Neural cell (in vitro differentiated cells): ENCODE results near the gene ETV6. TPM values are rescaled to one million over a fixed set of nuclear protein-coding genes. Genes with fewer than 3 reads are reported as not detected.

Source experiments
- H2AFZ ChIP-seq: fragments of 200-600, 300-800 bp; sonication (generic), shearing (Covaris generic); 2 replicates; pipeline ENCODE4 v1.6.0; 2014; ENCODE audit warnings: low read depth, mild to moderate bottlenecking, antibody characterized with exemption, low read length, moderate library complexity
- H3F3A ChIP-seq: fragments of 200-600 bp; shearing (Covaris generic); 2 replicates; pipeline ENCODE4 v1.6.1; 2016; ENCODE audit warnings: mild to moderate bottlenecking, moderate library complexity, mixed read lengths, antibody characterized with exemption, low read length; ENCODE audit not compliant: insufficient read depth, poor library complexity, severe bottlenecking
- H3K27ac ChIP-seq: fragments of 200-600, 300-800 bp; sonication (generic), shearing (Covaris generic); 2 replicates; pipeline ENCODE4 v1.5.1; 2014; ENCODE audit warnings: mild to moderate bottlenecking, low read length, moderate library complexity
- H3K27me3 ChIP-seq: fragments of 300-800, 200-600 bp; sonication (generic), shearing (Covaris generic); 2 replicates; pipeline ENCODE4 v1.6.0; 2014; ENCODE audit warnings: mild to moderate bottlenecking, low read depth, low read length, moderate library complexity; ENCODE audit not compliant: insufficient read depth
- H3K36me3 ChIP-seq: fragments of 300-800, 200-600 bp; sonication (generic), shearing (Covaris generic); 2 replicates; pipeline ENCODE4 v1.5.1; 2014; ENCODE audit warnings: mild to moderate bottlenecking, antibody characterized with exemption, low read length, moderate library complexity; ENCODE audit not compliant: insufficient read depth
- H3K4me2 ChIP-seq: fragments of 300-800, 200-600 bp; sonication (generic), shearing (Covaris generic); 2 replicates; pipeline ENCODE4 v1.6.0; 2014; ENCODE audit warnings: mild to moderate bottlenecking, low read length
- H3K4me3 ChIP-seq: fragments of 300-800, 200-600 bp; sonication (generic), shearing (Covaris generic); 2 replicates; pipeline ENCODE4 v1.5.1; 2014; ENCODE audit warnings: mild to moderate bottlenecking, low read length, moderate library complexity
- H3K79me2 ChIP-seq: fragments of 200-600 bp; shearing (Covaris generic); replicated peaks from 2 replicates; pipeline ENCODE4 v1.6.0; 2014; ENCODE audit warnings: mild to moderate bottlenecking, low read length, moderate library complexity; ENCODE audit not compliant: insufficient read depth
- H3K9ac ChIP-seq: fragments of 300-800, 200-600 bp; sonication (generic), shearing (Covaris generic); 2 replicates; pipeline ENCODE4 v1.6.1; 2016; ENCODE audit warnings: mild to moderate bottlenecking, low read length, mixed read lengths
- H3K9me2 ChIP-seq: fragments of 200-600 bp; shearing (Covaris generic); 2 replicates; pipeline ENCODE4 v1.6.1; 2016; ENCODE audit warnings: mild to moderate bottlenecking, low read length, mixed read lengths; ENCODE audit not compliant: insufficient read depth
- H3K9me3 ChIP-seq: fragments of 200-600, 300-800 bp; sonication (generic), shearing (Covaris generic); 2 replicates; pipeline ENCODE4 v1.6.1; 2016; ENCODE audit warnings: mild to moderate bottlenecking, mixed run types, low read length, moderate library complexity, mixed read lengths
- H4K20me1 ChIP-seq: fragments of 200-600 bp; shearing (Covaris generic); 2 replicates; pipeline ENCODE4 v1.6.1; 2016; ENCODE audit warnings: mild to moderate bottlenecking, mixed run types; ENCODE audit not compliant: insufficient read depth
- CTCF ChIP-seq: fragments of 450-650 bp; IDR thresholded peaks from 2 replicates; pipeline ENCODE4 v1.5.1; 2014; ENCODE audit warnings: antibody characterized with exemption, mild to moderate bottlenecking, moderate library complexity; ENCODE audit not compliant: poor library complexity, severe bottlenecking
- EP300 ChIP-seq: fragments of 450-650 bp; conservative IDR thresholded peaks from 2 replicates; pipeline ENCODE4 v1.6.1; 2014; ENCODE audit warnings: antibody characterized with exemption, mild to moderate bottlenecking, moderate library complexity; ENCODE audit not compliant: poor library complexity, severe bottlenecking
- EZH2 ChIP-seq: fragments of 200-600, 300-800 bp; shearing (Covaris generic), sonication (generic); IDR thresholded peaks from 2 replicates; pipeline ENCODE4 v1.6.1; 2014; ENCODE audit warnings: antibody characterized with exemption, low read length, borderline replicate concordance, mild to moderate bottlenecking; ENCODE audit not compliant: insufficient read depth, poor library complexity, severe bottlenecking
- MXI1 ChIP-seq: fragments of 450-650 bp; conservative IDR thresholded peaks from 2 replicates; pipeline ENCODE4 v1.6.1; 2014; ENCODE audit warnings: antibody characterized with exemption, mild to moderate bottlenecking; ENCODE audit not compliant: poor library complexity, severe bottlenecking
- POLR2AphosphoS5 ChIP-seq: IDR thresholded peaks from 2 replicates; pipeline ENCODE4 v1.6.1; 2012
- RAD21 ChIP-seq: fragments of 450-650 bp; conservative IDR thresholded peaks from 2 replicates; pipeline ENCODE4 v1.6.1; 2014; ENCODE audit warnings: antibody characterized with exemption, mild to moderate bottlenecking, moderate library complexity
- REST ChIP-seq: IDR thresholded peaks from 2 replicates; pipeline ENCODE4 v1.6.1; 2012; ENCODE audit warnings: borderline replicate concordance
- SMC3 ChIP-seq: fragments of 450-650 bp; conservative IDR thresholded peaks from 2 replicates; pipeline ENCODE4 v1.6.1; 2014; ENCODE audit warnings: antibody characterized with exemption, mild to moderate bottlenecking, moderate library complexity; ENCODE audit not compliant: poor library complexity
- TAF1 ChIP-seq: IDR thresholded peaks from 2 replicates; pipeline ENCODE4 v1.6.1; 2012; ENCODE audit warnings: low read depth
- polyA plus RNA-seq: library from polyadenylated mRNA; depleted of rRNA; stranded (reverse); fragments of >200 nt; gene quantifications from 2 replicates; pipeline ENCODE4 v1.2.3, GENCODE V29; 2014

ETV6 gene
- polyA plus RNA-seq, 1 donor from 2014 or later: 1.6 TPM

DNA sequence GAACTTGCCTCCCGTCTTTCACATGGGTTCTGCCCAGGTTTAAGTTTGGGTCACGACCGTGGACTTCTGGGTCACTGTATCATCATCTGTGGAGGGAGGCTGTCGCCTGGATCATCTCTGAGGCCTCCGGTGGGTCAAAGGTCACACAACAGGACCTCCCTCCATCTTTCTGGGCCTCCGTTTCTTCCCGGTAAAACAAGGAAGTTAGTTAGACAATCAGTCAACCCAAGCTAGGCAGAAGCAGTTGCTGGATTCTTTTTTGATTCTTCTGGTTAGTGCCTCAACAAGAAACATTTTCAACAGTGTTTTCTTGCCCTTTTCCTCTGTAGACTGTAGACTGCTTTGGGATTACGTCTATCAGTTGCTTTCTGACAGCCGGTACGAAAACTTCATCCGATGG is 234.6 kb downstream of the ETV6 start:
- no peak overlapping the region for H3K27ac ChIP-seq
- no peaks in the 10 kb centered on the region for H3F3A ChIP-seq

DNA sequence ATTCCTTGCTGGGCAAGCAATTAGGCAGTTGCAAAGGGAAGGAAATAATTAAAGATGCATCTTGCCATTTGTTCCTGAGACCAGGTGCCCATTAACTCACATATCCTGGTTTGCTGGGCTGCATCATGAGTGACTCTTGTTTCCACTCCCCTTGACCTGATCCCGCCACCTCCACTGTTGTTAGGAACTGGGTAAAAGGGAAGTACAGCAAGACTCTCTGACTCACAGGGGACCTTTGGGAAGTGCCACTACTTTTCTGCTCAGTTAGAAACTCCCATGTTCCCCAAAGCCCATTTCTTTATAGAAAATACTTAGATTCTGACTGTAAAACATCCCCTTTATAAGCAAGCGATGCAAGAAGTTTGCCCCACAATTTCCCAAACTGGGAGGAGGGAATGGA is 235.2 kb downstream of the ETV6 start:
- Histone ChIP-seq H3K9ac (no peak overlapping the region), H3K27me3 (no peaks in the 10 kb centered on the region), H4K20me1 (no peaks in the 10 kb centered on the region), H2AFZ (no peak overlapping the region), H3K4me2 (no peak overlapping the region), H3K79me2 (no peaks in the 10 kb centered on the region), H3K9me3 (no peaks in the 10 kb centered on the region), H3K4me3 (no peak overlapping the region), H3K9me2 (no peaks in the 10 kb centered on the region), H3F3A (no peaks in the 10 kb centered on the region), H3K27ac (no peak overlapping the region), H3K36me3 (no peaks in the 10 kb centered on the region)
- no peak for TF ChIP-seq EZH2
- TF ChIP-seq RAD21: no peak
- no peak for TF ChIP-seq EP300
- no peak for TF ChIP-seq POLR2AphosphoS5
- TF ChIP-seq CTCF: no peak
- no peak for TF ChIP-seq REST

More for the DNA sequence above, 234.6 kb downstream of the ETV6 start:
- H4K20me1 ChIP-seq: no peaks in the 10 kb centered on the region
- no peaks in the 10 kb centered on the region for H3K9me3 ChIP-seq
- no peak overlapping the region for H2AFZ ChIP-seq
- no peaks in the 10 kb centered on the region for H3K36me3 ChIP-seq
- TF ChIP-seq POLR2AphosphoS5 (no peak), TAF1 (no peak), EP300 (no peak), MXI1 (no peak), REST (no peak), EZH2 (no peak), CTCF (no peak), RAD21 (no peak), SMC3 (no peak)
- H3K9me2 ChIP-seq: no peaks in the 10 kb centered on the region
- H3K4me3 ChIP-seq: no peak overlapping the region
- H3K79me2 ChIP-seq: no peaks in the 10 kb centered on the region
- H3K4me2 ChIP-seq: no peak overlapping the region
- no peaks in the 10 kb centered on the region for H3K27me3 ChIP-seq
- no peak overlapping the region for H3K9ac ChIP-seq
